ENCODE data around the gene TGFBRAP1.
A peak's percentile ranks its signal among the peaks of the same experiment; 100 is the strongest.

Gene TGFBRAP1, protein sequence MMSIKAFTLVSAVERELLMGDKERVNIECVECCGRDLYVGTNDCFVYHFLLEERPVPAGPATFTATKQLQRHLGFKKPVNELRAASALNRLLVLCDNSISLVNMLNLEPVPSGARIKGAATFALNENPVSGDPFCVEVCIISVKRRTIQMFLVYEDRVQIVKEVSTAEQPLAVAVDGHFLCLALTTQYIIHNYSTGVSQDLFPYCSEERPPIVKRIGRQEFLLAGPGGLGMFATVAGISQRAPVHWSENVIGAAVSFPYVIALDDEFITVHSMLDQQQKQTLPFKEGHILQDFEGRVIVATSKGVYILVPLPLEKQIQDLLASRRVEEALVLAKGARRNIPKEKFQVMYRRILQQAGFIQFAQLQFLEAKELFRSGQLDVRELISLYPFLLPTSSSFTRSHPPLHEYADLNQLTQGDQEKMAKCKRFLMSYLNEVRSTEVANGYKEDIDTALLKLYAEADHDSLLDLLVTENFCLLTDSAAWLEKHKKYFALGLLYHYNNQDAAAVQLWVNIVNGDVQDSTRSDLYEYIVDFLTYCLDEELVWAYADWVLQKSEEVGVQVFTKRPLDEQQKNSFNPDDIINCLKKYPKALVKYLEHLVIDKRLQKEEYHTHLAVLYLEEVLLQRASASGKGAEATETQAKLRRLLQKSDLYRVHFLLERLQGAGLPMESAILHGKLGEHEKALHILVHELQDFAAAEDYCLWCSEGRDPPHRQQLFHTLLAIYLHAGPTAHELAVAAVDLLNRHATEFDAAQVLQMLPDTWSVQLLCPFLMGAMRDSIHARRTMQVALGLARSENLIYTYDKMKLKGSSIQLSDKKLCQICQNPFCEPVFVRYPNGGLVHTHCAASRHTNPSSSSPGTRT

DNA sequence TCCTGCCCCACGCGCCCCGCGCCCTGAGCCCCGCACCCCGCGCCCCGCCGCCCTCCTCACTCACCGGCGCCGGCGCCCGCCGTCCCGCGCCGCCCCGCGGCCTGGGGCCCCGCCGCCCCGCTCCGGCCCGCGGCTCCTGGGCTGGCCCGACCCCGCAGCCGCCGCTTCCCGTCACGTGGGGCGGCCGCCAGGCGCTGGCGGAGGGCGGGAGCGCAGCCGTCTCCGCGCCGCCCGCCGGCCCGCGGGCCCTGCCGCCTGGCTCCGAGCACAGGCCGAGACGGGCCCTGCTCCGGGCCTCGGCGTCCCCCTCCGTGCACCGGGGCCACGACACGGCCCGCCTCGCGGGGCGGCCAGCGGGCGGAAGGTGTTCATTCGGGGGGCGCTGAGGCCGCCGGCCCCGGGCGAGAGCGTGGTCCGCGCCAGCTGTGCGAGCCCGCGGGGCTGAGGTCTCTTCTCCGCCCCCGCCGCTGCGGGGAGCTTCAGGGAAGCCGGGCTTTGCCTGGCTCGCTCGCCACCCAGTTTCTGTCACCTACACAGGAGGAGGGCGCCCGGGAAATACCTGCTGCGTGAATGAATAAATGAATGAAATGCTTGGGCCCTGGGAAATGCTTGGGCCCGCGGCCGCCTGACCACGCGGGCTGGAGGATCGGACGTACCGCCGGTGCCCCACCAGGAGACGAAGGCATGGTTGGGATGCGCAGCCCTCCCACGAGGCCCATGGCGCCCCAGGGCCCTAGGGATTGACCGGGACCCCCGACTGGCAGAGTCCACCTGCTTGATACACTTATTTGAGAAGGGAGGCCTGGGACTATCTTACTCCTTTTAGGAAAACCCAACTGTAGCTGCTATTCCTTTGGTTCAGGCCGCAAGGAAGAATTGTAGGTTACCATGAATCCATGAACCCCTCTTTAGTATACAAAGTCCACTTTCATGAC lies at the start of gene TGFBRAP1:
TSS of gene TGFBRAP1 (minus strand) at position 175 of the 935 bp plus-strand sequence. CDS start 21,434 bp downstream, outside the sequence.
- DNase-seq (ENCODE audit: low read depth in 2 of 2), result peak; percentile 16 to 31

DNA sequence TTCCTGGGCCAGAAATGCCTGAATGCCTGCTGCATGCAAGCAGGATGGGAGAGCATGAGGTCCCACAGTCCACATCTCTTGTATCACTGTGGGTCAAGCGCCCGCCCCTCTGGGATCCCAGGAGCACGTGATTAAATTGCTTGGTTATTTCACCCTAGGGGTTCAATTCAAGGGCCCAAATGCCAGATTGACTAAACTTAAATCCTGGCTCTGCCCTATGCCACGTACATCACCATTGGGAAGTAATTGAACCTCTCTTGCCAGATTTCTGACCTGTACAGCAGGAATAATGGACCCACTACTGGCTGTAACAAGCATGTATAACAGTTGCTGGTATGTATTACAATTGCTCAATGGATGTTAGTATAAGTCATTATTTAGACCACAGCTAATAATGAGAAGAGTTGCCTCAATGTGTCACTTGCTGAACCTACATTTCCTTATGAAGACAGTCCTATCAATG lies 49.4 kb upstream of the TGFBRAP1 start:
- no peak for DNase-seq (ENCODE audit: low read depth in 2 of 2)

DNA sequence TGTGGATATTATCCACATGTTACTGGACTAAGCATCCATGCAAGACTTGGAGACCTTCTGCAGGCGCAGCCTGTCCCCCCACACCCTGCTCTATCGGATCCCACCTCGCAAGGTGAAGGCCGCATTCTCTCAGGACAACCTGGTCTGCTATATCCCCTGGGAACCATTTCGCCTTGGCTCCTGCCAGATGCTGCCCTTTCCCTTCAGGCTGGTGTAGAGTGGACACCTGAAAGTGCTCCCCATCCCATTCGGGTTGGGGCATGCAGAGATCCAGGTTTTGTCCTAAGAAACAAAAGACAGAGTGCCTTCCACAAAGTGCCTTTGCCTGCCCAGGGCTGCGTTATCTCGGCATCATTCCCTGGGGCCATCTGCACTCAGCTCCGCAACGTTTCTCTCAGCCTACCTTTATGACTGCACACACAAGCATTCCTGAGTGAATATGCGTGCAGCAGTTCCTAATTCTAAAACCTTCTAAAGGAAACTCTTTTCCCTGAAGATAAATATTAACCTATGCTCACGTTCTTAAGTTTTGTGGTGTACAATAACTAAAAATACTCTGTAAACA lies 48.8 kb upstream of the TGFBRAP1 start:
- no peak for DNase-seq (ENCODE audit: low read depth in 2 of 2)

DNA sequence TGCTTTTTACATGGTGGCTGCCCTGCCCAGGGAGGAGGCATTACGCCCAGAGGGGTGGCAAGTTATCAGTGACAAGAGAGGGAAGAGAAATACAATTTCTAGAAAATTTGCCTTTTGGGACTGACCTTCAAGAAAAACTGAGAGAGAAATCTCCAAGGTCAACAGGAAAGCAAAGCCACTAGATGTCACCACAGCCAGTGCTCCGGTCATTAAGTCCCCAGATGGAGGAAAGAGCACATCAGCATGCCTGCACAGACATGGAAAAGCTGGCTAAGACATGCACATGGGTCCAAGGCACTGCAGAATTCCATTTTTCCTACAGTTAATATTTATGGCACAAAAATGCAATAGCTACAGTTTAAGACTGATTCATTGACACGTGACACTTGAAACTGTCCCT lies 48.3 kb upstream of the TGFBRAP1 start:
- no peak for DNase-seq (ENCODE audit: low read depth in 2 of 2)

DNA sequence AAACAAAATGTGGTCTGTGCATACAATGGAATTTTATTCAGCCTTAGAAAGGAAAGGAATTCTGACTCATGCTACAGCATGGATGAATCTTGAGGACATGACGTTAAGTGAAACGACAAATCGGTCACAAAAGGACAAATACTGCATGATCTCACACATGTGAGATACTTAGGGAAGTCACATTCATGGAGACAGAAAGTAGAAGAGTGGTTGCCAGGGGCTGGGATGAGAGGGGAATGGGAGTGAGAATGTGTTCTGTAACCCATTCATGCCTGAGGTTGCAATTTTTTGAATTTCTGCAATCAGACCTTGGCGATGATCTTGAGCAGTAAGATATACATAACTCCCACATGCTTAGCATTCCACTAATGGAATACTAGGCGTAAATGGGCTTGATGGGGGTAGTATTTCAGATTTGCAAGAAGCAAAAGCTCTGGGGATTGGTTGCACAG lies 47.3 kb upstream of the TGFBRAP1 start:
- DNase-seq (ENCODE audit: low read depth in 2 of 2), result no peak

DNA sequence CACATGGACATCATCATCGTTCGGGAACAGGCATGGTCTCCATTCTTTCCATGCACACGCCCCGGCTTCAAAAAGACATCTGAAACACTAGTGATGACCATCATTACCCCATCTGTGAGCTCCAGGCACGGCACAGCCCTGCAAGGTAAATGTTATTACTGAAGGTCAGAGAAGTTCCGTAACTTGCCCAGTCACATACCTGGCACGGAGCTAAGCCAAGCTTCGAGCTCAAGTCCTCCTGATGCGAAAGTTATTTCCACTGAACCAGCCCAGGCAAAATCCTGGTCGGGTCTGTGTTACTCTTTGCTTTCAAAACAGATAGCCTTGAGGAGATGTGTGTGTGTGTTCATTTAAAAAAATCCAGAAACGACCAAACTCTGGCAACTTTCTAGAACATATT lies 46.5 kb upstream of the TGFBRAP1 start:
- no peak for DNase-seq (ENCODE audit: low read depth in 2 of 2)

DNA sequence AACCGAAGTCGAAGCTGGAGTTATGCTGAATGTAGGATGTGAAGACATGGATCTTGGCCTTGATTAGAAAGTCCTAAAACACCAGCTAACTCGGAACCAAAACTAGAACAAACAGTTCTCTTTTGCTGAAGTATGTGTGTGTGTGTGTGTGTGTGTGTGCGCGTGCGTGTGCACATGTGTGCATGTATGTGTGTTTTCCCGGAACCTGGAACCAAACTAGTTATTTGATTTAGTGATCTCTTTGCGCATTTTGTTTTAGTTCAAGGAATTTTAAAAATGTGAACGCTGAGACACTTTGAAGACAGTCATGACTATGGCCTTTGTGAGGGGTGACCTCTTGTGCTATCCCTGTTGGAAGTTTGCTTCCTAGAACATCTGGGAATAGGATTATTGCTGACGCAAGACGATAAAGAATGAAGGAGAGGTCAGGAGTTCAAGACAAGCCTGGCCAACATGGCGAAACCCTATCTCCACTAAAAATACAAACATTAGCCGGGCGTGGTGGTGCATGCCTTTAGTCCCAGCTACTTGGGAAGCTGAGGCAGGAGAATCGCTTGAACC lies 45.5 kb upstream of the TGFBRAP1 start:
- no peak for DNase-seq (ENCODE audit: low read depth in 2 of 2)

DNA sequence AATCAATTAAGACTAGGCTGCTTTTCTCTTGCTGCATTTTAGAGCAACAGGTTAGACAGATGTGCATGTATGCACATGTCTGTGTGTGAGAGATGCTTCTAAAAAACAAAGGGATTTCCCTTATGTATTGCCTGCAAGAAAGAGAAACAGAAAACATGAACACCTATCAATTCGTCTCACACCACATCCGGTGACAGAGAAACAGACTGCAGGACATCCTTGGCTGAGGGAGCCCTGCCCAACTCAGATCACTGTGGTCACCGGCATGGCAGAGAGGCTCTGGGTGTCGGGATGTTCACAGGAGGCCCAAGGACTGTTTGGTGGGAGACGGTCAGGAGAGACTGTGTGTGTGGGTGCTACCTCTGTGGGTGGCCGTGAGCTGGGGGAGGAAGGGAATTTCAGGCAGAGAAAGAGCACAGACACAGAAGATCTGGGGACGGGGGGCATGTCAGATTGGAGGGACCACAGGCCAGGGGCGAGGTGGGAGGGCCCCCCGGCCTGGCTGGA lies 44.4 kb upstream of the TGFBRAP1 start:
- DNase-seq (ENCODE audit: low read depth in 2 of 2), result no peak

DNA sequence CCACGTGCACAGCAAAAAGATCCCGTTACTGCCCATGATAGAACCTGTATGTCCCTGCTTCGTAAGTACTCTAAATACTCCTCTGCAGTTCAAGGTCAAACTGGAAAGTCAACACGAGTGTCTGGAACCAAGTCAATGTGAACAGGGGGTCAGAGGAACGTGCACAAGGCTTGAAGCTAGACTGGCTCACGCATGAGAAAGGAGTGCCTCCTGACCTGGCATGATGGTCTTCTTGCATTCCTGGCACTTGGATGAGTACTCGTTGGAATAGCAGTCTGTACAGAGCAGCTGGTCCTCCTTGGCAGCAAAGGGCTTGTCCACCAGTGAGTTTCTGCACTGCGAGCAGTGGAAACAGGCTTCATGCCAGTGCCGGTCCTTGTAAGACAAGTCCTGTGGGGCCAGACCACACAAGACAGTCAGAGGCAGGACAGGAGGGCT lies 43.8 kb upstream of the TGFBRAP1 start:
- DNase-seq (ENCODE audit: low read depth in 2 of 2), result no peak

DNA sequence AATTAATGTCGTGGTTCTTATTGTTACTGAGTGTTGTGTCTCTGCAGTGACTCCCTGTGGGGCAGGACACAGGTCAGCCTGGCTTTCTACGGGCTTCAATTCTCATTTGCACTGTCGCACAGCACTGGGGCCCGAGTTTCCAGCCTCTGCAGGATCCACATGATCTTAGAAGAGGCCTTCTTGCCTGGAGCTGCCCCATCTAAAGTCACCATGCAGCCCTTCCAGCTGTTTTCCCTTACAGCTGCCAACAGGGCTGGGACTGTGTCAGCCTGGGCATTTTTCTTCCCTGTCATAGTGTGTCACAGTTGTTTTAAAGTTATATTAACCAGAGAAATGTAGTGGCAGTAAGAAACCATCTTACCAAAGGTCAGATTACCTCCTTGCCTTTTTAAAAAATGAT lies 42.3 kb upstream of the TGFBRAP1 start:
- no peak for DNase-seq (ENCODE audit: low read depth in 2 of 2)

DNA sequence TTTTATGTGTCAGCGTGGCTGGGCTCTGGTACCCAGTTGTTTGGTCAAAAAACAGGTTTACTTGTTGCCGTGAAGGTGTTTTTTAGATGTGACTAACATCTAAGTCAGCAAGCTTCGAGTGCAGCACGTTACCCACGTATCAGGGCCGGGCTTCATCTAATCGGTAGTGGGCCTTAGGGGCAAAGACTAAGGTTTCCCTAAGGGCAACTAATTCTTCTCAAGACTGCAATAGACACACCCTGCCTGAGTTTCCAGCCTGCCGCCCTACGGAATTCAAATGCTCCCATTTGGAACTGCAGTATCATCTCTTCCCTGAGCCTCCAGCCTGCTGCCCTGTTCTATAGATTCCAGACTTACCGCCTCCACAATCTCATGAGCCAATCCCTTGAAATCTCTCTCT lies 41.6 kb upstream of the TGFBRAP1 start:
- DNase-seq (ENCODE audit: low read depth in 2 of 2), result no peak

DNA sequence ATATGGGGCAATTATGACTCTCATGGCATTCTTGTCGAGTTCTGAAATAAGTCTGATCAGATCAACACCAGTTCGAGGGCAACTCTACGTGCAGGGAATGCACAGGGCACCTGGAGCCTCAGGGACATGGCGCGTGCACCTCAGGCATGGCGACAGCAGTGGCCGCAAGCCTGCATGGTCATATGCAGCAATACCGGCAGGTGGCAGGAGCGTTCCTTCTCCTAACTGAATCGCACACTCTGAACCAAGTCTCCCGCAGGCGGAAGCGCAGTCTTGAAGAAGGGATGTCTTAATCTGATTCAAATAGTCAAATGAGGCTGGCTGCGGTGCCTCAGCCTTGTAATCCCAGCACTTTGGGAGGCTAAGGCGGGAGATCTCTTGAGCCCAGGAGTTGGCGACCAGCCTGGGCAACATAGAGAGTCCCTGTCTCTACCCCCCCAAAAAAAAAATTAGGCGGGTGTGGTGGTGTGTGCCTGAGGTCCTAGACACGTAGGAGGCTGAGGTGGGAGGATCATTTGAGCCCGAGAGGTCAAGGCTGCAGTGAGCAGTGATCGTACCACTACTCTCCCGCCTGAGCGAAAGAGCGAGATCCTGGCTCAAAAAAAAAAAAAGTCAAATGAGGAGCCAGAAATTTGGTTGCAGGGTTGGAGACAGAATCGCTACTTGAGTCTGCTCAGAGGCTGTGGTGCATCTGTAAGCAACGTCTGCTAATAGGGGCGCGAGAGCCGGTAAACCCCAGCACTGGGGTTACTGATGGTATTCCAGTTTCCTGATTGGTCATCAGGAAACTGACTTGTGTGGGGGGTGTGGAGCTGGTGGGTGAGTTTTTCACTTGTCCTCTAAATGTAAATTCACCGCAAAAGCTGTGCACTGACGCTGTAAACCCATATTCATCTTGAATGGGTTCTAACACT lies 40.5 kb upstream of the TGFBRAP1 start:
- peak; percentile 62 to 68 for DNase-seq (ENCODE audit: low read depth in 2 of 2)

DNA sequence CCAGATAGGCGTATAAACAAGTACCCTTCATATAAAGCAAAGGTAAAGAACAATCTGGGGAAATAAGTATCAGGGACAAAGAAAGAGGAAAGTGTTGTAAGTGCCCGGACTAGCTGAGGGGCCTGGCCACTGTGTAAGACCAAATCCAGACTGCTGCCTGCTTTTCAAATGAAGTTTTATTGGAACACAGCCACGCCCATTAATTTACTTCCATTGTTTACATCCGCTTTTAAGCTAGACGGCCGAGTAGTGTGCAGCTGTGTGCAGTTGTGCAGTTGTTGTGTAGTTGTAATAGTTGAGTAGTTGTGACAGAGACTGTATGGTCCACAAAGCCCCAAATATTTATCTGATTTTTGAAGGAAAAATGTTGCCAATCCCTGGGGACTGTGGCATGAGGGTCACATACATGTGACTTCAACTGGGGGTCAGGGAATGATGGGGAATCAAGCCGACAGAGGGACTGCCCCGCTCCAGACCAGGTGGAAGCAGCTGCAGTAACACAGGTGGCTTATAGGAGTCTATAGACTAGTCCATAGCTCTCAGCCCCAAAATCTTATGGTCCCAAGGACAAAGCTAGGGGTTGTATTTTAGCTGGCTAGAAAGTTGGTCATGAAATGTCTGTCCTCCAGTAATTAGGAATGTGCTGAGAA lies 39.3 kb upstream of the TGFBRAP1 start:
- no peak for DNase-seq (ENCODE audit: low read depth in 2 of 2)

DNA sequence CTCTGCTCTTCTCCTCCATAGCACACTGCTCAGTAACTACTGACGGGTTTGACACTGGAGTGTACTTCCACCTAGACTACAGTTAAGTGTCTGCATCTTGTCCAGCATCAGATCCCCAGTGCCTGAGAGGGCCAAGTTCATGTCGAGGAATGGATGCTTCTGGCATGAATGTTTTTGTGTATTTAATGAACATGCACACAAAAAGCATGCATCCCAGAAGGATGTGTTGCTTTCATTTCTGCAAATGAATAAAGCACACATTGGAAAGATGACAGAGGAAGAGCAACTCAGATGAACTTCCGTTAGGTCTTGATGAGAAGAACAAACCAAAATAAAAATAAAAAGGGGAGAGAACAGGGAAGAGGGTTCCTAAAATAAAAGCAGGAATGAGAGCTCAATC lies 35.7 kb upstream of the TGFBRAP1 start:
- DNase-seq (ENCODE audit: low read depth in 2 of 2), result no peak

DNA sequence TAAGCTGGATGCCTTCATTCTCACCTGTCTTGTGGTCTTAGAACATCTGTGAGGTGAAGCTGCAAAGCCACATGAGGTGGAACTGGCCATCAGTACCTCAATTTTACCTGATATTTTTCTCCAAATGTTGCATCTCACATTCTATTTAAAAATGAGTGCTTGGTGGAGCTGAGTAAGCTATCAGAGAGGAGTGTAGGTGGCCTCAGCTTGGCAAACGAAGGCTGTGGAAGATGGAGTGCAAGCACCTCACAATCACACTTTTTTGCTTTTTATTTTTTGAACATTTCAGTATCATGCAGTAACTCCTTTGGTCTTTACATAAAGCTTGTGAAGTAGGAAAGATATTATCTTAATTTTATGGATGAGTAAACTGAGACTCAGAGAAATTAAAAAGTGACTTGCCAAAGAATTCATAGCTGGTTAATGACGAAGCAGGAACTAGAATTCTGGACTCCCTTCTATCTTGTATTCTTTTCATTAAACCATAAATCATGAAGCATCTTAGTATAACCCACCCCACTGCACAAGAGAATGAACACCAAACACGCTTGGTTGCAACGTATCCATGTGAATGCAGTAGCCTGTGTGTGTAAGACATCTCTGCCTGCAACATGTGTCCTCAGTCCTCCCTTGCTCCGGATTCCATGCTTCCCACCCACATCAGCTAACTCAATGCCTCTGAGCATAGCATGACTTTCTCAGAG lies 35.1 kb upstream of the TGFBRAP1 start:
- no peak for DNase-seq (ENCODE audit: low read depth in 2 of 2)

DNA sequence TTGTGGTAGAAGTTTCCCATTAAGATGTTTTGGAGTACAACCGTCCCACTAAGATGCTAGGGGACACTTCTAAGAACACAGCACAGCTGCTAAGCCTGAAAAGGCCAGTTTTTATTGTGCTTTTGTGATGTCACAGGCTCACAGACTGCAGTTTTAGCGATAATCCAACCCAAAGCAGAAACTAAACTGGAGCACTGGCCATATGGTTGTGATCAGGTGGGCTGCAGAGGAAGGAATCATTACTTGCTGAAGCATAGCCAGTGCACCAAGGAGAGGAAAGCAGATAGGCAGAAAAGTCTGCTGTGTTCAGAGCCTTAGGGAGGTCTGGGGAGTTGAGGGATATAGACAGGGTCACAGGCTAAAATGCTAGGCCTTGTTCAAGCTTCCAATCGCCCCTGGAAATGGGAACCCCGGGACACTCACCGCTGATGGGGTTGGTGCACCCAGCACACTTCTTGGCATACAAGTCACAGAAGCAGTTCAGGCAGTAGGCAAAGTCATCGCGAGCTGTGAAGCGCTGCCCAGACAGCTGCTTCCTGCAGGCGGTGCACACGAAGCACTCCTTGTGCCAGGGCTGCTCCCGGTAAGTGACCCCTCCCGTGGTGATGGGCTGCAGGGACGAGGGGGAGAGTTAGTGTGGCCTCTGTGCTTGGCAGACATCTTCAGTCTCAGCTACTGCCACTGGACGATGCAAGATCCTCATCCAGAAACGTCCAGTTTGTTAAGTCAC lies 33.5 kb upstream of the TGFBRAP1 start:
- DNase-seq (ENCODE audit: low read depth in 2 of 2), result no peak

DNA sequence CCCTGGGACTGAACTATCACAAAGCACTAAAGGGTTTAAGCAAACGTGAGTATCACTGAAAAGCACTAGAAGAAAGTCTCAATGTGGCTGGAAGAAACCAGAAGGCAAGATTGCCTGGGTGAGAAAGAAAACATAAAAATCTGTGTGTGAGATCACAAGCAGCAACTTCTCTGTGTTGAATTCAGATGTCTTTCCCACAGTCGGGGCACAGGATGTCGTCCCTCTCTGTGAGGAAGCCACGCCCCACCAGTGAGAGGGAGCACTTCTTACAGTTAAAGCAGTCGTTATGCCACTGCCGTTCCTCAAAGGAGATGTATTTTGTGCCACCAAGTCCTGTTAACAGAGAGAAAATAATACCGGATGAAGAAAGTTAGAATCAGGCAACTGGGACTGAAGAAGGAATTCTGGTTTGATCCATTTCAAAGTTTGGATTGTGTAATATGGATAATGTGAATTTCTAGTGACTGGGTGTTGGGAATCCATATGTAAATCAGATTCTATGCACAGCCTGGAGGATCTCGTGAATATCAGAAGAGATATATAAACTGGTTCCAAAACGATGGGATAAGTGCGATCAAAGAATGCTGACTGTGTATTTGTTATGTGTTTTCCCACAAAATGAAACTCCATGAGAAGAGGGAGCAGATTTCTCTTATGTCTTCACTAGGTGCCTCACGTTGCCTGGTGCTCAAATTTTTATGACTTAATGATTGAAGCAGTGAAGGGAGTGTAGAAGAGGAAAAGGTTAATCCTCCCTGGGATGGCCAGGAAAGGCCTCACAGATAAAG lies 31.8 kb upstream of the TGFBRAP1 start:
- no peak for DNase-seq (ENCODE audit: low read depth in 2 of 2)

All from activated CD8-positive, alpha-beta memory T cell treated with anti-CD3 and anti-CD28 coated beads for 4 hours (primary cell).